Astrocyte of the cerebellum (primary cell): ENCODE results near the gene RAB44.

ENCODE experiments used
- DNase-seq: peaks from one replicate; pipeline ENCODE4 v3.0.0-alpha.2; 2011; ENCODE audit warnings: low read depth
- H3K4me3 ChIP-seq: 2 replicates; pipeline ENCODE4 v1.5.1; 2011; ENCODE audit warnings: mild to moderate bottlenecking, low read depth, low read length, moderate library complexity
- CTCF ChIP-seq: IDR thresholded peaks from 2 replicates; pipeline ENCODE4 v1.5.1; 2012; ENCODE audit warnings: low read length, low read depth, moderate library complexity, mild to moderate bottlenecking; ENCODE audit errors: missing control alignments
- in situ Hi-C: cut with HindIII; loops from 2 replicates; pipeline ENCODE4 v1.10.0; 2017; ENCODE audit warnings: low sequenced_read_pairs

RAB44 gene

GRCh38 chr6:36668591-36668990, 29.0 kb upstream of the RAB44 start:
- no peak for TF ChIP-seq CTCF
- in situ Hi-C loops, result no loop called here
- DNase-seq, result no peak
- H3K4me3 ChIP-seq, result no peak overlapping the region

- no peak for TF ChIP-seq CTCF
- no peak for DNase-seq
- H3K4me3 ChIP-seq, result no peak overlapping the region
- in situ Hi-C loops, result no loop called here
Measured at GRCh38 chr6:36669002-36669401, 28.6 kb upstream of the RAB44 start.

- in situ Hi-C loops, result no loop called here
- no peak overlapping the region for H3K4me3 ChIP-seq
- no peak for DNase-seq
- no peak for TF ChIP-seq CTCF
Measured at GRCh38 chr6:36670271-36670670, 27.4 kb upstream of the RAB44 start.

GRCh38 chr6:36671687-36672375, 25.8 kb upstream of the RAB44 start:
- no peak overlapping the region for H3K4me3 ChIP-seq
- no peak for TF ChIP-seq CTCF
- in situ Hi-C loops, result no loop called here
- no peak for DNase-seq

- DNase-seq, result no peak
- in situ Hi-C loops, result no loop called here
- no peak overlapping the region for H3K4me3 ChIP-seq
Measured at GRCh38 chr6:36673882-36674281, 23.7 kb upstream of the RAB44 start.

GRCh38 chr6:36674942-36675341, 22.7 kb upstream of the RAB44 start:
- in situ Hi-C loops, result no loop called here
- TF ChIP-seq CTCF, result no peak
- H3K4me3 ChIP-seq, result no peak overlapping the region
- DNase-seq, result no peak

More at GRCh38 chr6:36673882-36674281, 23.7 kb upstream of the RAB44 start:
- TF ChIP-seq CTCF, result no peak
